Mucosa of gallbladder (tissue), 1 donor: ENCODE measurements around the gene B4GALNT3. TPM values are rescaled to one million over a fixed set of nuclear protein-coding genes. Genes with fewer than 3 reads are reported as not detected.

Experiments used
- DNase-seq: peaks from one replicate; pipeline ENCODE4 v3.0.0-alpha.2; 2020; ENCODE audit warnings: low spot score
- total RNA-seq: library from RNA; stranded (reverse); gene quantifications from one replicate; pipeline ENCODE4 v1.2.1, GENCODE V29; 2021
- donor health status: DM: no; HTN: no; CAD: no.

B4GALNT3 gene
- total RNA-seq, 1 donor from 2014 or later = 26.4 TPM

- no peak for DNase-seq
These were observed 99.6 kb downstream of the B4GALNT3 start for GRCh38 chr12:559208-559905.

DNA sequence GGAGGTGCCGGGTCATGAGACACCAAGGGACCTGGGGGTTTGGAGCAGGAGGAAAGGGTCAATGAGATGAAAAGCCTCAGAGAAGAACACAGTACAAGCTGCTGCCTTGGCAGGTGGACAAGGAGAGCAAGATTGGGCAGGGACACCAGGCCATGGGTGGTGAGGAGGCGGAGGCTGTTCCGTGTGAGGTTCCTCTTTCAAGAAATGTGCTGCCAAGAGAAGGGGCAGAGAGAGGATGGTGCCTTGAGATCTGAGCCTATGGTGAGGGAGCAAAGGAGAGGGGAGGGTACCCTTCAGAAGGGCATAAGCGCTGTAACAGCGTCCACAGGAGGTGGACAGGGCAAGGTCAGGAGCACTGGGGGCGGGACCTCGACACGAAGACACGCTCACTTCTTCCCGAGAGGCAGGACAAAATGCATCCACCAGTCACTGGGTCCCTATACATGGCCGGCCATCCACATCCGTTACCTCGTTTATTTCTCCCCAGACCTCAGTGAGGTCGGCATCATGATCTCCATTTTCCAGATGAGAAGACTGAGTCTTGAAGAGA, 100.2 kb downstream of the B4GALNT3 start:
- no peak for DNase-seq

DNA sequence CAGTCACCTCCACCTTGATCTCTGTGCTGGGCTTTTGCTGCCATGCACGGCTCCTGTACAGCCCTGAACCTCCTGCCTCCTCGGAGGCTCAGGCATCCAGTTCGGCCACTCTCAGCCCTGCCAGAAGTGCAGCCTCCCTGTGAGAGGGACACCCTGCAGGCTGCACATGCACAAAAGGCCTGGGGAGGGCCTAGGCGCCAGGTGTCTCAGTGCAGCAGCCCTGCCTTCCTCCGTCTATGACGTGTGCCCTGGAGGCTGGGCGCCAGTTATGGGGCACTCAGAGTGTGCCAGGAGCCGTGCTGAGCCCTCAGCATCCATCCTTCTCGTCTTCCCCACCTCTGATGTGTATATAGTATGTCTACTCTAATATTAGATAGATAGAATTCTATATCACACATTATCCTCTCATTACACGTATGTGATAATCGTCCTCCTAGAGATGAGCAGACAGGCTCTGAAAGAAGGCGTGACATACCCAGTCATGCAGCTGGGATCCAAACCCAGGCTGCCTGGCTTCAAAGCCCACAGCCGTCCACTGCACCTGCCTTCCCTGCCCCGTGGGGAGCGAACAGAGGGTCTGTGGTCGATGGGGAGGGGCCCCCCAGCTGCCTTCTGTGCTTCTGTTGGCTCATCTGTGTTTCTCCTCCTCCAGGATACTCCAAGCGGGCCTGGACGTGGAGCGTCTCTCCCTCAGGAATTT, 101.1 kb downstream of the B4GALNT3 start:
- DNase-seq = no peak

- DNase-seq = no peak
These were observed 101.6 kb downstream of the B4GALNT3 start for GRCh38 chr12:561391-561705.

DNA sequence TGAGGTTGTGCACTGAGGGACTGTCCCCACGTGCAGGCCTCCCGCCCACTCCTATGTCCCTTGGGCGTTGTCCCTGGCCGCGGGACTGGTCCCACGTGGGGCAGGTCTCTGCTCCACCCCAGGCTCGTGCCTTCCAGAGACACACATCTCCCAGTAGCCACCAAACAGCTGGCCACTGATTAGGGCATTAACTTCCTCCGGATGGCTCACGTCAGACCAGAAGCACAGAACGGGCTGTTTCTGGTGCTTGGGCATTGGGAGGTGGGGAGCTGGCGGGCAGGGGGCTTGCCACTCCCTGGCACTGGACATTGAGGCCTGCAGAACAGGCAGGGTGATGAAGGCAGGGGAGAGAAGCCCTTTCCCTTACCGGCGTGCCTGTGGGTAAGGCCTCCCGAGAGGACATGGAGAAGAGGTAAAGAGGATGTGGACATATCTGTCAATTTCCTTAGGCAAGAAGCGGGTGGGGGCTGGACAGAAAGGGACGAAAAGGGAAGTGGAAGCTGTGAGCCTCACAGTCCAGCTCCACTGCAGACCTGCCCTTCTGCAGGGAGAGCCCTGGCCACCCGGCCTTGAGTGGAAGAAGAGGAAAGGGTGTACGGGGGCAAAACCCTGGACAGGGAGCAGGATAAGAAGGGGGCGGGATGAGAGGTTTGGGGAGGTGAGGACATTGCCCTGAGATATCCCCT, 102.3 kb downstream of the B4GALNT3 start:
- DNase-seq = no peak

DNA sequence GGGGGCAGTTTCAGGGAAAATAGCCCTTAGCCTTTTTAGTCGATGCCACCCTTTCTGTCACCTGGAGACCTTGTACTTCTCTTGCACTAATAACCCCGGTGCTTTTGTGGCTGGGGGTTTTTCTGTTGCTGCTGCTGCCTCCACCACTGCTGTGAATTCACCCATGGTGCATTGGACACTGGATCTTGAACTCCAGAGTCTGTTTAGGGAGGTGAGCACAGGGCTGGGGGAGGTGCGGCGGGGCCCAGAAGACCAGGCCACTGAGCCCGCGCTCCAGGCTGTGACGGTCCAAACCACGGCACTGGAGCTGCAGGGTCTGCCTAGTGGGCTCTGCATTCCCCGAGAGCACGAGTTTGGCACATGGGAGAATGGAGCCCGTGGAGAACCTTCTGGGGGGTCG, 102.9 kb downstream of the B4GALNT3 start:
- DNase-seq = no peak

- DNase-seq = no peak
These were observed 103.6 kb downstream of the B4GALNT3 start for GRCh38 chr12:563250-563781.

DNA sequence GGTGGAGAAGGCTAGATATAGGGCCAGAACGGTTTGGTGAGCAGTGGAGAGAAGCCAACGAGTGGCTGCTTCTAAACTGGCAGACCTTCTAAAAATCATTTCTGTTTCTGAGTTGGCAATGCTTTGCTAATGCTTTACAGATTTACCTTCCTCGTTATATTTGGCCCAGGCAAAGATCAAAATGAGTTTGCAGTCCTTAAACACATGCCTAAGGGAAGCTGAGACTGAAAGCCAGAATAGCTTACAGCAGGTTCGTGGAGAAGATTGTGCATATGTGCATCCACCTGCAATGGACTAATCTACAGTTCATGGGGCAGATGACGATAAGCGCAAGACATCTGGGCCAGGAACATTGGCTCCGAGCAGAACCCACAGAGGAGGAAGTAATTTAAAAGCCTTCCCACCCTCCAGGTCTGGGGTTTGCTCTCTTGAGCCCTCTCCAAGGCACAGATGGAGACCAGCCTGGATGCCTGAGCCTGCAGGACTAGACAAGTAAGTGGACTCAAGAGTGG, 104.1 kb downstream of the B4GALNT3 start:
- no peak for DNase-seq

DNA sequence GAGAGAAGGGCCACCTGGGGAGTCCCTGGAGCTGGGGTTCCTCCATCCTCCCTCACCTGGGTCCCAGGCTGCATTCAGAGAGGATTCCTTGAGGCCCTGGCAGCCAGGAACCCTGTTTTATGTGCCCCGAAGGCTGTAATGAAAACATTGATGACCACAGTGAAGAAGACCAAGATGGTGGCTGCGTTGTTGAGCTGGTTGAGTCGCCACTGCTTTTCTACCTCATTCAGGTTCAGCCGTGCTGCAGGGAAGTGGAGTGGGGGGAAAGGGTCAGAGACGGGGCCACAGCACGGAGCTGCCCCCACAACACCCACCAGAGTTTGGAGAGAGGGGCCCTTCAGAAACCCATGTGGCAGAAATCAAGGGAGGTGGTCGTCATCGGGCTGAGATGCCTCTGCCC, 105.4 kb downstream of the B4GALNT3 start:
- DNase-seq = no peak

DNA sequence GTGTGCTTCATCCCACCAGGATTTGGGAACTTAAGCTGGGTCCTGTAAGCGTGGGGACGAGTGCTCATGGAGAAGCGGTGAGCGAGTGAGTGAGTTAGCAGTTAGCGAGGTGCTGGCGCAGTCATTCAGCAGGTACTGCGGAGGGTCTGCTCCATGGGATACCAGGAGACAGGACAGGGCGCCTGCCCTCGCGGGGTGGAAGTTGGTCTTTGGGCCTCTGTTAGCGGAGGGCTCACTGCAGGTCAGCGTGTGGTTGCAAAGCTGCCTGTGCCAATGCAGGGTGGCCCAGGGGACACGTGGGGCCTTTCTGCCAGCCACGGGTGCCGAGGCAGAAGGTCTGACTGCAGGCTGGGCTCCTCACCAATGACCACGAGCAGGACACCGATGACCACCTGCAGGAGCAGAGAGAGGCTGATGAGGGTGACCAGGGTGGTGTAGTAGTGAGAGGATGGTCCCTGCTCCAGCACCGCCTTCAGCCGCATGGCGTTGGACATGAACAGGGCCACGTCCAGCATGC, 105.9 kb downstream of the B4GALNT3 start:
- DNase-seq = no peak

GRCh38 chr12:568486-568885, 108.7 kb downstream of the B4GALNT3 start:
- no peak for DNase-seq

DNA sequence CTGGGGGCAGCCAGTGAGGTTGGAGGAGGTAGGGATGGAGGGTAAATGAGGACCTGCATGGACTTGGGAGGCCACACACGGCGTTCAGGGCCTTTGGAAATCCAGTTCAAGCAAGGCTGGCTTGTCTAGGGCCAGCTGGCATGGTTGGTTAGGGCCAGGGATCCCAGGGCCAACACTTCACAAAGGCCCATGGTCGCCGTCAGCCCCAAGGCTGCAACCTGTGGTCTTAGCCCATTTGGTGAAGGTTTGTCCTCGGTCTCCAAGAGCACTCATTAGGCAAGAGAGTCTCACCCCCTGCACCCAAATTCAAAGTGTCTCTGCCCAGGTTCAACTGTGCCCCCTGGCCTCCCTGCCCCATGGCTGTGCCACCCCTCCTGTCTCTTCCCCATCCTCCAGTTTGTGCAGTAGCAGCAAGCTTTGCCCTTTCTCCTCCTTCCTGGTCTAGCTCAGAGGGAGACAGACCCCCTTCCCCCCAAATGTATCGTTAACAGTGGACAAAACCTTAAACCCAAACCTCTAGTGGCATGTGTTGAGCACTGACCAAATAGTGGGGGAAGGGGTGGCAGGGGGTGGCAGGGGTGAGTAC, 109.4 kb downstream of the B4GALNT3 start:
- no peak for DNase-seq

- peak; percentile 87 for DNase-seq
These were observed 110.2 kb downstream of the B4GALNT3 start for GRCh38 chr12:569803-570434.

DNA sequence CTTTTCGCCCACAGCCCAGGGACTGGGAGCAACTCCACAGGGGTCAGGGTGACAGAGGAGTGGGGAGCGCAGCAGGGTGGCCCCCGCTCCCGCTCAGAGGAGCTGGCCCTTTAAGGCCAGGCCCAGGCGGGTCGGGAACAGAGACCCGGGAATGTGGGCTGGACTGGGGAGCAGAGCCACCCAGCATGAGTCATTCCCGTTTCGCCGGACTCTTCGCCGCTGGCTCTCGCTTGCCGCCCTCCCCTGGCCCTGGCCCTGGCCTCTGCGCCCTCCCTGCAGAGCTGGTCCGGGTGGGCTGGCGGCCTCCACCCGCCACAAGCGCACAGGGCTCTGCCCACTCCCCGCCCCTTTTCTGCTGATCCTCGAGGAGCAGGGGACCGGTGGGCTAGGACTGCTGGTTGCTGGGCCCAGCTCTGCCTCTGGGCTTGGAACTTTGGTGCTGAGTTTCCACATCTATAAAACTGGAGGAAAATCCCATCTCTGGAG, 110.7 kb downstream of the B4GALNT3 start:
- DNase-seq = peak; percentile 78

DNA sequence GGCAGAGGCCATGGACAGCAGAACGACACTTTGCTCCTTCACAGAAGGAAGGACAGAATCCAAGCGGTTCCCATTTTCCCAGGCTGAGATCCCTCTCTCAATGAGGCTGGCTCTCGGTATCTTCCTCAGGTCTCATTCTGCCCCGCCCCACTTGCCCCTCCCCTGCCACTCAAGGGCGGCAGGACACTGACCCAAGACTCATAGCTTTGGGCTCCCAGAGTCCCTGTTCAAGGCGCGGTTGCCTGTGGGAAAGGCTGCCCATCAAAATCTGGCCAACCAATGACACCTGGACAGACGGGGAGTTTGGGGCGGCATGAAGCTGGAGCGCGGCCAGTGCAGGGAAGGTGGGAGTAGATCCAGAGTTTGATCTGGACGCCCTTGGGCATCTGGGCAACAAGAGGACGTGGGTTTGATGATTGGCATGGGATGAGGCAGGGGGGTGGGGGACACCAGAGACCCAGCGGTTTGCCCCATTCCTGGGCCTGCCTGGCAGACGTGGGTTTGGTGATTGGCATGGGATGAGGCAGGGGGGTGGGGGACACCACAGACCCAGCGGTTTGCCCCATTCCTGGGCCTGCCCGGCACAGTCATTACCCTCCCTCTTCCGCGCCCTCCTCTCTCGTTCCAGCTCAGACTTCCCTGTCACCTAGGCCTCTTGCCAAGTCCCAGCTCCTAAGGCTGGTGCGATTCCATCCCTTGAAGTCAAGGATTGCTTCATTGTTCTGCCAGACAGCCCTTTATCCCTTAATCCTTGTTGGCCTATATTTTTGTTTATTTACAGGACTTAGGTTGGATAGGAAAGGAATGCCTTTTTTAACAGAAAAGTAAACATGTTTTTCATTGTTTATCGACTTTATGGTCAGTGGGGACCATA, 111.4 kb downstream of the B4GALNT3 start:
- DNase-seq = peak; percentile 76

GRCh38 chr12:571795-572531, 112.2 kb downstream of the B4GALNT3 start:
- no peak for DNase-seq

- no peak for DNase-seq
These were observed 112.8 kb downstream of the B4GALNT3 start for GRCh38 chr12:572532-572899.

DNA sequence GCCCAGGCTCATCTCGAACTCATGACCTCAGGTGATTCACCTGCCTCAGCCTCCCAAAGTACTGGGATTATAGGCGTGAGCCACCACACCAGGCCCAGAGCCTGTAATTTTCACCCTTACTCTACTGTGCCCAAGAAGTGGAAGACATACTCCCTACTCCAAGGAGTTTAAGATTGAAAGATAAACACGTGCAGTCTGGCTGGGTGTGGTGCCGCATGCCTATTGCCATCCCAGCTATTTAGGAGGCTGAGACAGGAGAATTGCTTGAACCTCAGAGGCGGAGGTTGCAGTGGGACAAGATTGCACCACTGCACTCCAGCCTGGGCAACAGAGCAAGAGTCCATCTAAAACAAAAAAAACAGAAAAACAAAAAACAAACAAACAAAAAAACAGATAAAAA, 113.5 kb downstream of the B4GALNT3 start:
- no peak for DNase-seq

- no peak for DNase-seq
These were observed 114.9 kb downstream of the B4GALNT3 start for GRCh38 chr12:574475-575128.
